Raji (cell line): ENCODE data around the gene CCDC50.

Source experiments
- POLR2A ChIP-seq: IDR thresholded peaks from 2 replicates; pipeline ENCODE4 v1.6.1; 2011; ENCODE audit warnings: low read depth, low read length, control low read depth; ENCODE audit not compliant: insufficient read depth

Gene CCDC50

DNA sequence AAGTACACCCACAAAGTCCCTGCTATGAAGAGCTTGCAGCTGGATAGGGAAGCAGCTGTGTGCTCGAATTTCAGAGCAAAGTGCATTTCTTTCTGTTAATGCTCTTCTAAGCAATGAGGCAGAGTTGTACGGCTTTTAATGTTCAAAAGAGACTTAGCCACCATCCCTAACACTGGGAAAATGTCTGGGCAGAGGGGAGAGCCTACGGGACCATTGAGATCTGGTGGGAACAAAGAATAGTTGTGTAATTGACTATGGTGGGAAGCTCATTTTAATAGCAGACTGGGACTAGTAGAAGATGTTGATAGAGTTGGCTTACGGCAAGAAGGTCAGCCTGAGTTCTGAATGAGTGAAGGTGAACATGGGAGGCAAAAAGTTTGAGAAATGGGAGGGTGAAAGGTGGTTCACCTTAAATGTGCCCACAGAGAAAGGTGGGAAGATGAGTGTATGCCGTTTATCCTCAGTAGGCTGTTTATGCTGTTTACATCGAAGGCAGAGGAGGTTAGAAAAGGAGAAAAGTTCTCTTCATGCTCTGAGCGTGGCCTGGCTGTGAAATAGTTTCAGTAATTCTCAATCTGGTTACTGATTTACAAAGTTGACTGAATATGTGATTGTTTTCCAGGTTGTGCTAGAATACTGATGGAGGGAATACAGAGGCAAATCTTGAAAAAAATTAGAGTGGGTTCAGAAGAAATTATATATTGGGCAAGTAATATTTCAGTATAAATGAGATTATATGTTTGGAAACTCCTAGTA lies 24.0 kb downstream of the CCDC50 start:
- TF ChIP-seq POLR2A, result no peak

GRCh38 chr3:191355406-191355805 lies 26.2 kb downstream of the CCDC50 start:
- TF ChIP-seq POLR2A, result no peak

DNA sequence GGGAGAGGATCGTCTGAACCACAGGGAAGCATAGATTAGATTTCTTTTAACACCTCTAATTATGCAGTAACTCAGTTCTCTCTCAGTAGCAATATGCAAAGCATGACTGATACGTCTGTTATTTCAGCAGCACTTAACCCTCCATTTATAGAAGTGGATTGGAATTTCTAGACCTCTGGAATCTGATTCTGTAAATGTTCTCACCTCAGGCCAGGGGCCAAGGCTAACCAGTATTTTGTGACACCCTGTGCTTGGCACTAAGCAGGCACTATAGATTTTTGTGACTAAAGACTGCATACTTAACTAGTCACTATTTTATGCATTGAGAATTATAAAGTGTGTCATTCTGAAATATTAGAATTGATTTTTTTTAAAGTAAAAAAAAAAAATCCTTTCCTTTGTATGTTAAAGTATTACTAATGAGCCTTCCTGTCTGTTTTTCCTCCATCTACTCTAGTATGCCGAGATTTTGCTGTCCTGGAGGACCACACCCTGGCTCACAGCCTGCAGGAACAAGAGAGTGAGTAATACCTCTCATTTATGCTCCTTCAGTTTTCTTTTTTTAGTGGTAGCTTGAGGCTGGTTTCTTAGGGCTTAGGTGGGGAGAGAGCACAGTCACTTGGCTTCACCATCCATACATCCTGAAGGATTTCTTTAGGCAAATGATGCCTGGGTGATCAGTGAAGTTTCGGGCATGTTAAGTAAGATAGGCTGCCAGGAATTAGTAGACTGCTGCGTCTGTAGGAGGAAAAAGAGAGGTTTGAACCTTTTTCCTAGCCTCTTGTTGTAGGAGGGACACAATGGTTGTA lies 27.6 kb downstream of the CCDC50 start:
- TF ChIP-seq POLR2A, result no peak

- TF ChIP-seq POLR2A, result no peak
Measured at GRCh38 chr3:191357909-191358308, 28.7 kb downstream of the CCDC50 start.

- no peak for TF ChIP-seq POLR2A
Measured at GRCh38 chr3:191358929-191359328, 29.7 kb downstream of the CCDC50 start.

DNA sequence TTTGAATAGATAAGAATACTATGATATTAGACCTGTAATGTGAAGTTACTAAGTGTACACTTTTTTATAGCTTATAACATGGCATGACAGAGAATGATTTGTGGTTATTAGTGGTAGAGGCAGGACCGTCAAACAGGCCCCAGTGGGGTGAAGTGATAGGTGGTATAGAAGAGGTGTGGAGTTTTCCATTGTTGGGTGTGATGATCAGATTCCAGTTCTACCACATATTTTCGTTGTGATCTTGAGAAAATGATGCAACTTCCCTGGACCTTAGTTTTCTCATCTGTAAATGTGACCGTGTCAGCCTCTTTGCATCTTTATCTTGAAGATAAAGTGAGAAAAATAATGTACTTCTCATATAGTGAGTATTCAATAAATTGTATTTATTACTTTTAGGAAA lies 31.4 kb downstream of the CCDC50 start:
- no peak for TF ChIP-seq POLR2A

- no peak for TF ChIP-seq POLR2A
Measured at GRCh38 chr3:191361456-191361855, 32.3 kb downstream of the CCDC50 start.

DNA sequence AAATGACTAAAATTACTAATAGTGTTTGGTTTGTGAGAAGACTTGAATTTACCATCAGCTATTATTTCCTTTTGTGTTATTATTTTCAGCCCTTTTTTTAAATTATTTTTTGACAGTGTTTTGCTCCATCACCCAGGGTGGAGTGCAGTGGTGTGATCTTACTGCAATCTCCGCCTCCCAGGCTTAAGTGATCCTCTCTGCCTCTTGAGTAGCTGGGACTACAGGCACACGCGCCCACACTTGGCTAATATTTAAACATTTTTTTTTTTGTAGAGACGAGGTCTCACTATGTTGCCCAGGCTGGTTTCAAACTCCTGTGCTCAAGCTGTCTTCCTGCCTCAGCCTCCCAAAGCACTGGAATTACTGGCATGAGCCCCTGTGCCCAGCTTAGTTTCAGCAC lies 32.8 kb downstream of the CCDC50 start:
- no peak for TF ChIP-seq POLR2A

DNA sequence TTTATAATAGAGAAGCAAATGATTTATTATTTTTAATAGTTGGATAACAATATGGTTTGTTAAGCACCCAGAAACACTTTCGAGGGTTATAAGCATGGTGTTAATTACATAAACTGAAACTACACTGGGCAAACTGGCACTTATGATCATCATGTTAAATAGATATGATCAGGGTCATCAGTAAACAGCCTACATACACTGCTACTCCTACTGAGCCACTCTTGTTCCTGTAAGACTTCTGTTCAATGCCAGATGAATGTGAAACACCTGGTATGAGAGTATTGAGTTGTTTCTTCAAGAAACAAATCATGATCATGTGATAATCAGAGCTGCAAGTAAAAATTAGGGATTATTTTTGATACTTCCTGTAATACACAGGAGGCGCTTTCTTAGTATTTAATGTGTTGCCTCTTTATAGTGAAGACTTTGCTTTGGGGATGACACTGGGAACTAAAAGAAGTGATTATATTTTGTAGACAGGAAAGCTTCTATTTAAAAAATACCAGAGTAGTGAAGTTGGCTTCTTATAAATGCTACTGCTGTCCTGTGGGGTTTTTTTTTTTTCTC lies 33.4 kb downstream of the CCDC50 start:
- no peak for TF ChIP-seq POLR2A

DNA sequence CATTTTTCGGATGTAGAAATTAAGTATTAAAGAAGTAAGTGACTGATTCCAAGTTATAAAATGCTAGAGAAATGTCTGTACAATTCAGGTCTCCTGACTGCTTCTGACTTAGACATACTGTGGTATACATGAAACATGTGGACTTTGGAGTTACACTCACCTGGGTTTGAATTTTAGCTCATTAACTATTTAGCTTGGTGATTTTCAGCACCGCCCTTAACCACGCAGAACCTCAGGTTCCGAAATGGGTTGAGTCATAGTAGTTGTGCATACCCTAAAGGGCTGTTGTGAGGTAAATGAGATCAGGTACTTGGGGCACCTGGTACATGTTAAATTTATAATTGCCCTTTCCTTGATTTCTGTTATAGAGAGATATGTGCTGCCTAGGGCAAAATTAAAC lies 34.0 kb downstream of the CCDC50 start:
- no peak for TF ChIP-seq POLR2A

- no peak for TF ChIP-seq POLR2A
Measured at GRCh38 chr3:191366675-191367074, 37.5 kb downstream of the CCDC50 start.

GRCh38 chr3:191368755-191369615 lies 39.8 kb downstream of the CCDC50 start:
- TF ChIP-seq POLR2A, result no peak

DNA sequence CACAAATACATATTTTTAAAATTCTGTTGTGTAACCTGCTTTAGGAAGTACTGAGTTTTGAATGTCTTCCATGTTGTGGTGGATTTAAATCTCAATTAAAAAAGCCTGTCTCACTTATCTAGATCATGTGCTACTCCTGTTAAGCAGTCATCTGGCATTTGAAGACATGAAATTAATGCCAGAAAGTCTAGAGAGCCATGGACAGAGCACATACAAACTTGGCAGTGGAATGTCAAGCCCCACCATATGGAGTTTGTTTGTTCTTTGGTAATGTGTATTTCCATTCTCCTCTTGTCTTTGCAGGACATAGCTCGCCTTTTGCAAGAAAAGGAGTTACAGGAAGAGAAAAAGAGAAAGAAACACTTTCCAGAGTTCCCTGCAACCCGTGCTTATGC lies 40.4 kb downstream of the CCDC50 start:
- TF ChIP-seq POLR2A, result no peak

DNA sequence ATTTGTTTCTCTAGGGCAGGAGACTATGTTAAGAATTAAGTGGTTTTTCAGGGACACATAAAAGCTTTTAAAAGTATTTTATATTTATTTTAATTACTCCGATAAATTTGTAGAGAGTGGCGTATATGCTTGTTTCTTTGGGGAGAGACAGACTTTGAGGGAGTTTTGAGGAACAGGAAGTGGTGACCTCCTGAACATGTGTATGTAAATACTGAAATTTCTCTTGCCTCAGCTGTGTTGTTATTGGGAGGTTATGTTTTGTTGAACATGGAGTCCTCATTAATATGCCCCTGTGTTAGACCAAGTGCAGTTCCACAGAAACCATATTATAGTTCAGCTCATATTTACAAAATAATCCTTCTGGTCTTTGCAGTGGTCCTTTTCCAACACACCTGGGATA lies 42.9 kb downstream of the CCDC50 start:
- no peak for TF ChIP-seq POLR2A

DNA sequence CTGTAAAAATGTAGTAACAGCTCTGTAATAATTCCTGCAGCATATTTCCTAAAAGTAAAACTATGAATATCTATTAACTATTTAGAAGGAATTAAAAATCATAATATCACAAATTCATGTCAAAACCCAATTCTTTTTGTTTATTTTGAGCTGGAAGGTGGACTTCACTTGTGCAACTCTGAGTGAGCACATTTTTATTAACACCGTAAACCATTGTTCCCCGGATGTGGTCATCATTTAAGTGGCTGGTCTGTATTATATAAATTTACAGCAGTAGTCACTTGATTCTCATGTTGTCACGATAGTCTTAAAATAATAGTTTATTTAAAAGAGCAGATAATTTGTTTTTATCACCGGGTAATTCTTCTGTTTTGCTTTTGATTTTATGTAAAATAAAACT lies 44.1 kb downstream of the CCDC50 start:
- TF ChIP-seq POLR2A, result no peak
